ENCODE data around the gene ANKRD44.

- TF ChIP-seq CTCF (conservative IDR thresholded peaks at IDR 0.05 in 1 of 2, IDR thresholded peaks at IDR 0.05 in 1 of 2; ENCODE audit: extremely low read depth in 1 of 2, insufficient read depth in 1 of 2, low read depth in 1 of 2, low read length in 2 of 2) (no peak), EZH2 (IDR thresholded peaks at IDR 0.05; ENCODE audit: borderline replicate concordance, low read length) (no peak)
Observed at GRCh38 chr2:197265924-197266323, 44.7 kb downstream of the ANKRD44 start.

Data from mammary epithelial cell (primary cell).